Measurements from ENCODE around the gene BCAS1. TPM values are rescaled to one million over a fixed set of nuclear protein-coding genes. Genes with fewer than 3 reads are reported as not detected.

Gene BCAS1
- total and polyA plus RNA-seq, 10 of the 15 experiments (the other 5 are each of a cell fraction or from before 2014, with no cell fraction given), result 0.21 to 1.4 (median 0.55) TPM

GRCh38 chr20:53949319-53949839 lies 121.0 kb downstream of the BCAS1 start (continued):
- TF ChIP-seq ZNF24 (IDR thresholded peaks at IDR 0.05), result no peak
- TF ChIP-seq E2F8 (IDR thresholded peaks at IDR 0.05; ENCODE audit: low read depth, partially characterized antibody), result no peak
- peak; percentile 90 for TF ChIP-seq DPF2 (IDR thresholded peaks at IDR 0.05)
- no peak for TF ChIP-seq USF2 (IDR thresholded peaks at IDR 0.05; ENCODE audit: borderline replicate concordance, low read depth, low read length)
- no peak for TF ChIP-seq NR2C1 (IDR thresholded peaks at IDR 0.05)
- TF ChIP-seq E4F1 (IDR thresholded peaks at IDR 0.05; ENCODE audit: borderline replicate concordance, partially characterized antibody), result no peak
- TF ChIP-seq MTA3 (IDR thresholded peaks at IDR 0.05; ENCODE audit: borderline replicate concordance, low read length), result no peak
- no peak for TF ChIP-seq ASH2L (IDR thresholded peaks at IDR 0.05; ENCODE audit: borderline replicate concordance, low read depth)
- TF ChIP-seq HCFC1 (IDR thresholded peaks at IDR 0.05; ENCODE audit: low read length), result no peak
- 0 out of 2 replicates have a peak, but pooled peaks have one; percentile 14 for TF ChIP-seq HDGF (IDR thresholded peaks at IDR 0.05)
- TF ChIP-seq ZSCAN29 (IDR thresholded peaks at IDR 0.05), result no peak
- no peak for TF ChIP-seq NR2C2 (IDR thresholded peaks at IDR 0.05; ENCODE audit: borderline replicate concordance, control insufficient read depth, insufficient read length, low read depth)
- no peak for TF ChIP-seq NFYB (IDR thresholded peaks at IDR 0.05; ENCODE audit: insufficient read depth, low read depth, low read length)
- TF ChIP-seq HDAC2 (IDR thresholded peaks at IDR 0.05), result no peak
- no peak; the same call in 1 of the 2 replicates for TF ChIP-seq CHD2 (IDR thresholded peaks at IDR 0.05; ENCODE audit: borderline replicate concordance, low read depth, low read length)
- no peak for TF ChIP-seq RAD21 (IDR thresholded peaks at IDR 0.05; ENCODE audit: insufficient read depth, low read depth, low read length)
- TF ChIP-seq ETV6 (conservative IDR thresholded peaks at IDR 0.05 in 1 of 2, IDR thresholded peaks at IDR 0.05 in 1 of 2; ENCODE audit: borderline replicate concordance in 1 of 2, low read depth in 1 of 2), result no peak
- TF ChIP-seq ZNF384 (IDR thresholded peaks at IDR 0.05; ENCODE audit: borderline replicate concordance, low read depth, low read length), result no peak
- no peak for TF ChIP-seq FOXM1 (IDR thresholded peaks at IDR 0.05; ENCODE audit: low read depth, low read length)
- TF ChIP-seq BMI1 (IDR thresholded peaks at IDR 0.05; ENCODE audit: borderline replicate concordance), result no peak
- TF ChIP-seq BHLHE40 (IDR thresholded peaks at IDR 0.05; ENCODE audit: borderline replicate concordance in 1 of 2, low read depth in 2 of 2, low read length in 1 of 2), result peak; percentile 71 to 72
- peak; percentile 87 for TF ChIP-seq NBN (IDR thresholded peaks at IDR 0.05)
